A549 (cell line): ENCODE data around the gene FBXL13. TPM values are rescaled to one million over a fixed set of nuclear protein-coding genes. Genes with fewer than 3 reads are reported as not detected.
"Not testable (repeated sequence)": the region's sequence is repeated elsewhere in the genome, so short reads cannot be mapped to it uniquely, and the experiment has no call there.

Experiments used
- ATAC-seq, 2 experiments: fragments of 200-7000 bp in 1 of 2; fragments of >200 bp in 1 of 2; cut with Nextera tagmentation in 1 of 2; cut with Tn5 transposase in 1 of 2; 3 replicates each; pipeline versions ENCODE4 v1.8.0 to v1.9.1; 2018 to 2020; ENCODE audit warnings: mild to moderate bottlenecking in 1 of 2, moderate library complexity in 1 of 2
- CTCF ChIA-PET: fragments of 300-600 bp; sonication (Branson Sonifier 250); formaldehyde crosslinking; extraction: SDS; loops from one replicate; lab custom pipeline; 2021; ENCODE audit warnings: antibody characterized with exemption, inconsistent platforms; lab: Yijun Ruan, JAX
- POLR2A ChIA-PET: fragments of 350-600 bp; formaldehyde crosslinking; extraction: SDS; loops from one replicate; lab custom pipeline; 2021; ENCODE audit warnings: antibody characterized with exemption, inconsistent platforms; lab: Yijun Ruan, JAX
- DNase-seq, 2 experiments: peaks; one replicate each; pipeline versions ENCODE4 v3.0.0 to v3.0.0-alpha.2; 2011 to 2016; ENCODE audit warnings: low read depth in 1 of 2, low spot score in 1 of 2
- FAIRE-seq: peaks from 2 replicates; lab custom pipeline; 2011; peaks lifted over from hg19 to GRCh38; lab: Jason Lieb, UNC
- H3K27ac ChIP-seq, 2 experiments: fragments of >200 bp; sonication (Bioruptor Twin); formaldehyde crosslinking; 3 replicates each; pipeline ENCODE4 v1.5.1; 2016 to 2017
- H3K4me1 ChIP-seq: fragments of >200 bp; sonication (Bioruptor Twin); formaldehyde crosslinking; 3 replicates; pipeline ENCODE4 v1.6.1; 2016
- H3K4me2 ChIP-seq: fragments of >200 bp; sonication (Bioruptor Twin); formaldehyde crosslinking; 3 replicates; pipeline ENCODE4 v1.6.1; 2016
- H3K4me3 ChIP-seq: fragments of >200 bp; sonication (Bioruptor Twin); formaldehyde crosslinking; 3 replicates; pipeline ENCODE4 v1.5.1; 2016
- H3K9me3 ChIP-seq: fragments of >200 bp; sonication (Bioruptor Twin); formaldehyde crosslinking; 3 replicates; pipeline ENCODE4 v1.6.1; 2016
- BHLHE40 ChIP-seq: IDR thresholded peaks from 2 replicates; pipeline ENCODE4 v1.6.1; 2012; ENCODE audit warnings: low read depth, low read length, inconsistent platforms
- EHF ChIP-seq: fragments of 250-450 bp; sonication (Bioruptor Pico); IDR thresholded peaks from 2 replicates; pipeline ENCODE4 v1.5.0; 2020; ENCODE audit warnings: mild to moderate bottlenecking
- ELK1 ChIP-seq: fragments of 150-350 bp; IDR thresholded peaks from 2 replicates; pipeline ENCODE4 v1.6.1; 2014; ENCODE audit warnings: low read depth, mild to moderate bottlenecking, low read length
- FOSB ChIP-seq: fragments of 250-450 bp; sonication (Bioruptor Pico); IDR thresholded peaks from 2 replicates; pipeline ENCODE4 v1.5.0; 2020; ENCODE audit warnings: mild to moderate bottlenecking, moderate library complexity
- GATA3 ChIP-seq: IDR thresholded peaks from 2 replicates; pipeline ENCODE4 v1.6.1; 2012; ENCODE audit warnings: borderline replicate concordance
- HES2 ChIP-seq: fragments of >200 bp; sonication (Bioruptor Twin); formaldehyde crosslinking; IDR thresholded peaks from 2 replicates; pipeline ENCODE4 v1.6.1; 2016
- HMGXB4 ChIP-seq: fragments of 250-450 bp; sonication (Bioruptor Pico); IDR thresholded peaks from 2 replicates; pipeline ENCODE4 v1.5.0; 2021; ENCODE audit warnings: mild to moderate bottlenecking, moderate library complexity, borderline replicate concordance
- JUN ChIP-seq, 2 experiments: fragments of >200 bp; sonication (Bioruptor Twin); formaldehyde crosslinking; IDR thresholded peaks; 2 replicates in 1 of 2; 3 replicates in 1 of 2; pipeline ENCODE4 v1.6.1; 2016 to 2017
- JUNB ChIP-seq: fragments of >200 bp; sonication (Bioruptor Twin); formaldehyde crosslinking; IDR thresholded peaks from 2 replicates; pipeline ENCODE4 v1.6.1; 2016
- KDM1A ChIP-seq: fragments of 200-600 bp; sonication (generic); IDR thresholded peaks from 2 replicates; pipeline ENCODE4 v1.6.1; 2016; ENCODE audit warnings: low read depth, mild to moderate bottlenecking
- MYC ChIP-seq: IDR thresholded peaks from 2 replicates; pipeline ENCODE4 v1.6.1; 2012; ENCODE audit warnings: mild to moderate bottlenecking, inconsistent platforms, low read length, improper control_type of control experiment, borderline replicate concordance
- NFE2L2 ChIP-seq: fragments of 150-350 bp; conservative IDR thresholded peaks from 2 replicates; pipeline ENCODE4 v1.6.1; 2014; ENCODE audit warnings: low read length
- PBX3 ChIP-seq: IDR thresholded peaks from 2 replicates; pipeline ENCODE4 v1.6.1; 2012
- POLR2A ChIP-seq: IDR thresholded peaks from 2 replicates; pipeline ENCODE4 v1.6.1; 2012; ENCODE audit warnings: mild to moderate bottlenecking, low read length
- RAD21 ChIP-seq, 2 experiments: fragments of >200 bp in 1 of 2; sonication (Bioruptor Twin) in 1 of 2; formaldehyde crosslinking in 1 of 2; IDR thresholded peaks in 1 of 2; conservative IDR thresholded peaks in 1 of 2; 2 replicates in 1 of 2; 3 replicates in 1 of 2; pipeline ENCODE4 v1.6.1; 2012 to 2018; ENCODE audit warnings: inconsistent platforms in 1 of 2
- REST ChIP-seq: fragments of 200-600 bp; sonication (generic); IDR thresholded peaks from 2 replicates; pipeline ENCODE4 v1.6.1; 2016; ENCODE audit warnings: antibody characterized with exemption, mild to moderate bottlenecking, moderate library complexity
- TFCP2L1 ChIP-seq: fragments of 250-450 bp; sonication (Bioruptor Pico); IDR thresholded peaks from 2 replicates; pipeline ENCODE4 v1.5.0; 2021; ENCODE audit warnings: mild to moderate bottlenecking
- ZFP36 ChIP-seq: fragments of 450-650 bp; IDR thresholded peaks from 2 replicates; pipeline ENCODE4 v1.6.1; 2014; ENCODE audit warnings: borderline replicate concordance; ENCODE audit not compliant: partially characterized antibody
- ZSCAN20 ChIP-seq: fragments of 250-450 bp; sonication (Bioruptor Pico); IDR thresholded peaks from 2 replicates; pipeline ENCODE4 v1.8.0; 2022; ENCODE audit warnings: mild to moderate bottlenecking, moderate library complexity
- WGBS: methylation state at CpG from one replicate; pipeline ENCODE4 v1.1.6; 2017; ENCODE audit errors: missing lambda C conversion rate; 5-methylcytosine and 5-hydroxymethylcytosine counted together
- polyA plus RNA-seq, 4 experiments: library from polyadenylated mRNA; depleted of rRNA in 3 of 4; stranded (reverse); fragments of >200 nt; fragmentation: RNase III in 1 of 4; extraction: RNeasy Plus Mini Kit Qiagen cat#74134 plus additional on column Dnase treatment in 1 of 4; gene quantifications; 2 replicates in 3 of 4; 3 replicates in 1 of 4; pipeline ENCODE4 v1.2.3, GENCODE V29; 2011 to 2017

The FBXL13 gene
- polyA plus RNA-seq, 2 of the 4 experiments (the other 2 are of a cell fraction) = 0.45 to 0.70 TPM

- FAIRE-seq (no peak), ATAC-seq (no peak), DNase-seq (no peak)
- Histone ChIP-seq H3K9me3 (no peaks in the 10 kb centered on the region), H3K4me2 (no peak overlapping the region), H3K4me3 (no peak overlapping the region), H3K4me1 (no peaks in the 10 kb centered on the region), H3K27ac (no peak overlapping the region)
- CTCF ChIA-PET = interaction anchor here (4.8 kb wide), 1 partner anchor 15 kb away, joined by 61 read pairs; the partner anchor contains the start of genes ARMC10 and FBXL13
- 67% methylated on average over 2 of the region's 2 CpGs for WGBS
- POLR2A ChIA-PET = no interaction called here
- TF ChIP-seq GATA3 = no peak
- TF ChIP-seq POLR2A = no peak
- no peak for TF ChIP-seq MYC
- TF ChIP-seq HES2 = no peak
- no peak for TF ChIP-seq JUNB
- no peak for TF ChIP-seq BHLHE40
- TF ChIP-seq ZFP36 = no peak
Measured at GRCh38 chr7:103059471-103059870, 15.1 kb downstream of the FBXL13 start.

GRCh38 chr7:103058122-103058521 is 16.5 kb downstream of the FBXL13 start:
- FAIRE-seq = no peak
- H3K9me3 ChIP-seq = no peaks in the 10 kb centered on the region
- ATAC-seq = no peak
- no peak overlapping the region for H3K4me2 ChIP-seq
- no peak overlapping the region for H3K27ac ChIP-seq
- H3K4me3 ChIP-seq = no peak overlapping the region
- ChIA-PET CTCF (interaction anchor here (0.6 kb wide), 1 partner anchor 8 kb away, joined by 3 read pairs; no protein-coding TSS in a partner anchor), POLR2A (no interaction called here)
- no peaks in the 10 kb centered on the region for H3K4me1 ChIP-seq
- TF ChIP-seq HES2 (no peak), KDM1A (no peak), PBX3 (no peak), ZSCAN20 (CRISPR knock-in tag) (no peak), ELK1 (no peak), JUN (IDR thresholded peaks at IDR 0.05) (no peak)
- DNase-seq = no peak

- POLR2A ChIA-PET, H3K4me1 ChIP-seq, H3K4me3 ChIP-seq, FAIRE-seq, H3K4me2 ChIP-seq, ATAC-seq, H3K9me3 ChIP-seq, H3K27ac ChIP-seq, CTCF ChIA-PET, DNase-seq: not testable (repeated sequence)
- 84% methylated on average over 1 of the region's 1 CpG for WGBS
Measured at GRCh38 chr7:103056006-103056405, 18.6 kb downstream of the FBXL13 start.

- no peak for DNase-seq
- ChIA-PET CTCF (interaction anchor here (4.3 kb wide), 1 partner anchor 10 kb away, joined by 33 read pairs; no protein-coding TSS in a partner anchor), POLR2A (no interaction called here)
- FAIRE-seq = no peak
- no peak overlapping the region for H3K27ac ChIP-seq
- H3K4me3 ChIP-seq = no peak overlapping the region
- H3K9me3 ChIP-seq = peaks cover 25% of the 10 kb centered on the region
- no peak for ATAC-seq
- WGBS = 84% methylated on average over 6 of the region's 6 CpGs
- no peak overlapping the region for H3K4me2 ChIP-seq
- H3K4me1 ChIP-seq = no peaks in the 10 kb centered on the region
- TF ChIP-seq NFE2L2 = no peak
- TF ChIP-seq EHF (CRISPR knock-in tag) = no peak
- TF ChIP-seq FOSB (CRISPR knock-in tag) = no peak
- TF ChIP-seq TFCP2L1 (CRISPR knock-in tag) = no peak
- no peak for TF ChIP-seq HMGXB4 (CRISPR knock-in tag)
- TF ChIP-seq REST = no peak
- peak in 1 of 2 experiments; percentile 25; a peak in 2 of 5 replicates for TF ChIP-seq RAD21 (conservative IDR thresholded peaks at IDR 0.05 in 1 of 2, IDR thresholded peaks at IDR 0.05 in 1 of 2)
Measured at GRCh38 chr7:103051519-103051918, 23.1 kb downstream of the FBXL13 start.
